Epidermal melanocyte (primary cell): Measurements from ENCODE around the gene DCX.

ENCODE experiments used
- DNase-seq: peaks from one replicate; pipeline ENCODE4 v3.0.0; 2011; ENCODE audit warnings: low spot score; ENCODE audit not compliant: insufficient read length

The DCX gene

GRCh38 chrX:111309083-111309482, 102.9 kb downstream of the DCX start:
- DNase-seq, result no peak

DNA sequence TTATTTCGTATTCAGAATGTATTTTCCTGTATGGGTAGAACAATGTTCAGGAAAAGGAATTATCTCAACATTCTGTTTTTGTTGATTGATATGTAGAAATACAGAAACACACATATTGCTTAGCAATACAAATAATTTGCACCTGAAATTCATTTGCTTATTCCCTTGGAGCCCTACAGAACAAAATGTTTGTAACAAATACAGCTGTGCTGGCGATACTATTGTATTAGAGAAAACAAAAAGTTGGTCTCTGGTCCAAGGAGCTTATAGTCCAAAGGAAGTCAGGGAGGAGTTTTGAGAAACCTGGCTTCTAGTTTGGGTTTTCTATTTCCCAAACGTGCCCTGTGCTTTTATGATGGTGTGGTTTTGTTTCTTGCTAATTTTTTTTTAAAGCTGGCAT, 104.0 kb downstream of the DCX start:
- no peak for DNase-seq

GRCh38 chrX:111302284-111302683, 109.7 kb downstream of the DCX start:
- no peak for DNase-seq

DNA sequence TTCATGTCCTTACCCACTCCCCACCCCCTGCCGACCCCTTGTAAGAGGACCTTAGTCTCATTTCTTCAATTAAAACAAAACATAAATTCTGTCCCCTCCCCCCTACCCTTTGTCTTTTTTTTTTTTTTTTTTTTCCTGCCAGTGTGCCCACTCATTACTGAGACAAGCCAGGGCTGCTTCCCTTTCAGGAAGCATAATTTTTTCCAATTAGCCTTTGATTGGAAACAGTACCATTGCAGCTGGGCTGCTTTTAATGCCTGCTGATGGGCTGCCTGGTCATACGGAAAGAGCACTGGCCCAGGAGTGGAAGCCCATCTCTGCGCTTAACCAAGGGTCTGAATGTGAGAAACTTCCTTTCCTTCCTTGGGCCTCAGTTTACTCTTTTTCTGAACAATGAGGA, 123.2 kb downstream of the DCX start:
- no peak for DNase-seq

DNA sequence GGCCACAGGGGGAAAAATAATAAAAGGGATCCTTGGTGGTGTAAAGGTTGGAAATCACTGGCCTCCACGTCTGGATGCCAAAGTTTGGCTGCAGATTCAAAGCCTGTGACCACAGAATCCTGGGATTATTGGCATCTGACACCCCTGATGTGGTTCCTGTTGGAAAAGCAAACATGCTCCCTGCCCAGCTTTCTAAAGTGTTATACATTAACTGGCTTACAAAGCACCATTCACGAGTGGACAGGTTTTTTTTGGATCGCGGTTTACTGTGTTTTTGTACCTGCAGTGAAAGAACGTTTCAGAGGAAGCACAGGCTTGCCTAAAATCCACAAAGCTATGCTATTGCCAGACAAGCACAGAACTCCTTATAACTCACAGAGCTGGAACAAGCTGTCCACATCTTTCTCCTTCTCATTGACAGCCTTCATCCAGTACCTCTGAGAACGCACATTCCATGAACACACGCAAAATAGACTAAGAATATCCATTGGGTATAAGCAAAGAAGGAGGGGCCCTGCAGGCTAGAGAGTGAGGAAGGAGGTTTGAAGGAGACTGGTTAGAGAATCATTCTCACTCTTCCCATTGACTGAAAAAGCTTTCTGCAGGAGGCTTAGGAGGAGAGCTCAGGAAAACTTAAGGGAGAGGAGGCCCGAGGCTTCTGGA, 127.2 kb downstream of the DCX start:
- no peak for DNase-seq

- DNase-seq, result no peak
These were observed 128.5 kb downstream of the DCX start for GRCh38 chrX:111283446-111283845.

GRCh38 chrX:111282991-111283390, 129.0 kb downstream of the DCX start:
- DNase-seq, result no peak

DNA sequence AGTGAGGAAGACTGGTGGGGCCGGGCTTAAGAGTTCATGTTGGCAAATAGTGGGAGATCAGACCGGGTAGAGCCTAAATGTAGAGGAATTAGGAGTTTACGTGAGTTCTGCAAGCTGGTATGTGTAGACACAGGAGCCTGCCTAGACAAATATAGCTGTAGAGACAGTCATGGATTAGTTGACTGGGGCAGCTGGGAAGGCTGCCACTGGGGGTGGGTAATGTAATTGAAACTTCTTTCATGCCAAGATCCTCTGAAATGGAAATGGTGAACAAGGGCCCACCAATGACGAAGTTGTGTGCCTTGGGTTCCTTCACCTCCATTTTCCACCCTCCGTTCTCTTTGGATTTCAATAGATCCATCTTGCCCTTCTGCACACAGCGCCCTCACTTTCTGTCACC, 129.9 kb downstream of the DCX start:
- no peak for DNase-seq

GRCh38 chrX:111270339-111270738, 141.7 kb downstream of the DCX start, which contains the start of gene CAPN6:
Gene CAPN6 (minus strand): TSS chrX:111270483. CDS start chrX:111263936, 6,547 bp downstream.
- no peak for DNase-seq

DNA sequence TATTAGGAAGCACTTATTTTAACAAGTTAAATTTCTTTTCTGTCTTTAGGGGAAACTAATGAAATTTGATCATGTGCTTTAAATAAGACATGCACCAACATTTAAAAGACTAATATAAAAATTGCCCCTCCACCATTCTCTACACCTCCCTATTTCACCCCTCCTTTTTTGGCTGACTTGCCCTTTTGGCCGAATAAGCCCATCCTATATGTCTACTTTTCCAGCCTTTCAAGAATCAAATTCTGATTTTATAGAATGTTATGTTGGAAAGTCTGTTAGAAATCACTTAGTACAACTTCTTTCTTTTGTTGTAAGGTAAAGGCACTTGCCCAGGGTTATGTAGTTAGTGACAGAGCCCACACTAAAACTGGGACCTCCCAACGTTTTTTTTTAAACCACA, 143.5 kb downstream of the DCX start:
- no peak for DNase-seq

DNA sequence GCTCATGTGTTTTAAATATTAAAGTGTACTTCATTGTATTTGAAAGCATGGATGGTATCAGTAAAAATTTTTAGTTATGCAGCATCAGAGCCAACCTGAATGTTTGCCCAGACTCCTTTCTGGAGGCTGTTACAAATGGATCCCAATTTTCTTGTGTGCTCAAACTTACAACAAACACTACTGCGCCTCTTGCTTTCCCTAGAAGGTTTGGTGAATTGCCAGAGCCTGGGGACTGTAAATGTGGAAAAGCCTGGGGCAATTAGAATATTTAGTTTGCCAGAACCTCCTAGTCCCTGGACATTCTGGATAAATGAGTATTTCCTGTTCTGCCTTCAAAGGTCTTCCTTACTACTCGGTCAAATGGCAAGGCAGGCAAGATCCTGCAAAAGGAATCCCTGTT, 146.5 kb downstream of the DCX start:
- DNase-seq, result no peak

DNA sequence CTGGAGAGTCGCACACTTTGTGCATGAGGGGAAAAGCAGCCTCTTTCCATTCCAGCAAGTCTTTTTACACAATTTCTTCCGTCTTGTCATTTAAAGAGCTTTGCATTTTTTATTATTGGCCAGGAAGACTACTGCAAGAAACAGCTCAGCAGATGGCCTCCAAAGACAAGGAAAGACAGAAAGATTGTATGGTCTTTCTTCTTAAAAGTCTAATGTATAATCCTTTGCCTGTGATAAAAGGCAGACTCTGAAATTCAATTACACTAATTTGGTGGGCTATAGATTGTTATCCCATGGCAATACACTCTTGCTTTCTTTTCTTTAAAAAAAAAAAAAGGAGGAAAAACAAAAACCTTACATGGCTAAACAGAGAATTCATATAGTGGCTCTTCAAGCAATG, 147.6 kb downstream of the DCX start:
- no peak for DNase-seq

GRCh38 chrX:111262086-111262485, 149.9 kb downstream of the DCX start:
- DNase-seq, result no peak

DNA sequence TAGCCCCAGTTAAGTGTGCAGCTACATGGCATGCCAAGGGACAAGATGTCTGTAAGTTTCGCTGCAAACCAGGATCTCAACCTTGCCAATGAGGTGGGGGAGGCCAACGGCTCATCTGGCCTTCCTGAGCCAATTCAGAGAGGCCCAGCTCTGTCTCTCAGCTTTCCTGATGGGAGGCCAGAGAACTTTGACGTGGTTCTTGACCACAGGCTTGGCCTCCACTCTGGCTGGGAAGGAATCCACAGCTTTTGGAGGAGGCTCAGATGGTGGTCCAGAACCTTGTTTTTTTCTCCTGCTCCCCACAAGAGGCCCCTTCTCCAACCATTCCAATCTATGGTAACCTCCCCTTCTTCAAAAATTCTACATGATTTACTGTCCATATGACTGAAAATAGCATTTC, 151.5 kb downstream of the DCX start:
- no peak for DNase-seq

DNA sequence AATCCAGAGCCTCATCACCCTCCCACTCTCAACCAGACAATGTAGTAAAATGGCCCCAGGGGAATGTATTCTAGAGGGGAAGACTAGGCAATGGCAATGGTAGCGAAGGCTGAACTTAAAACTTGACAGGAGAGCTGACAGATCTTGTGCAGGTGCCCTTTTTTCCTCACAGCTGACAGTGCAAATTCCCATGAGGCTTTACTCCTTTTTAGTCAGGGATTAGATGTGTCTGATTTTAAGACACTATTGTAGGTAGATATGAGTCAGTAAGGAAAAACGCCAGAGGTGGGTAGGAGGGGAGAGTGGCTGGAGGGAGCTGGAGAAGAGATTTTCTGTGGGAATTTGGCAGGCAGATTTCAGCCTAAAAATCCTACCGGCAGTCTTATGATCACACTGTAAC, 152.4 kb downstream of the DCX start:
- DNase-seq, result no peak

- DNase-seq, result no peak
These were observed 154.3 kb downstream of the DCX start for GRCh38 chrX:111257733-111258132.

GRCh38 chrX:111254896-111255693, 156.9 kb downstream of the DCX start:
- DNase-seq, result no peak

GRCh38 chrX:111244235-111244750, 167.7 kb downstream of the DCX start:
- no peak for DNase-seq
